HG03342 (cell line): ENCODE results near the gene CCDC90B.
"Not testable (repeated sequence)": the region's sequence is repeated elsewhere in the genome, so short reads cannot be mapped to it uniquely, and the experiment has no call there.

Experiments
- ATAC-seq: cut with Tn5 transposase; IDR thresholded peaks from one replicate; pipeline ENCODE4 v1.9.1; 2021; ENCODE audit warnings: mild to moderate bottlenecking, moderate library complexity; ENCODE audit not compliant: unreplicated experiment

CCDC90B gene

DNA sequence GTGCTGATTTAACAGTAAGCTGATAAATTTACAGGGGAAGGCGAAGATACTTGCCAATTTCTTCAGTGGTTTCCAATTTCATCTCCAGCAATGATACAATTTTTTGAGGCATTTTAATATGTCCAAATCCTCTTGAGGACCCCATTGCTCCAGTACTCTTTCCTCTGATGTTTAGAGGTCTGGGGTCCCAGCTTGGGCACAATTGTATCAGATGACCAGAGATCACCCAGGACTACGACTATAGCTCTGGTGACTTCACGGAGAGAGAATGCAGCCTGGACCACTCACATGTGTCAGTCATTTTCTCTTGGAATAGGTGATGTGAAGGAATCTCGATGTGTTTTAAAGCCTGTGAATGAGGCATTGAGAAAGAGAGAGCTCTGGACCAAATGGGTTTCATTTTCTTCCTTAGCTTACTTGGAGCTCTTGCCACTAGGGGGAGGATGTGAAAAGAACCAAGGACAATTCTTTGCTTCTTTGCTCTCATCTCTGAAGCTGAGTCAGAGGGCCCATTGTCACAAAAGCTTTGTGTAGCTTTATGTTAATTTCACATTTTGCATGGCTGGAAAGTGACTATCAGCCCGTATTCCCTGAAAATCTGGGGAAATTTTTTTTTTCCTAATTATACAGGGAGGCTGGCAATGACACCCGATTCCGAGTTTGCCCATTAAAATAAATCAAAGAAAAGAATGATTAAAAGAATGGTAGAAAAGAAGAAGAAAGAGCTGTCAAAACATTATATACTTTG, 6.7 kb upstream of the CCDC90B start:
- peak; percentile 76 for ATAC-seq

DNA sequence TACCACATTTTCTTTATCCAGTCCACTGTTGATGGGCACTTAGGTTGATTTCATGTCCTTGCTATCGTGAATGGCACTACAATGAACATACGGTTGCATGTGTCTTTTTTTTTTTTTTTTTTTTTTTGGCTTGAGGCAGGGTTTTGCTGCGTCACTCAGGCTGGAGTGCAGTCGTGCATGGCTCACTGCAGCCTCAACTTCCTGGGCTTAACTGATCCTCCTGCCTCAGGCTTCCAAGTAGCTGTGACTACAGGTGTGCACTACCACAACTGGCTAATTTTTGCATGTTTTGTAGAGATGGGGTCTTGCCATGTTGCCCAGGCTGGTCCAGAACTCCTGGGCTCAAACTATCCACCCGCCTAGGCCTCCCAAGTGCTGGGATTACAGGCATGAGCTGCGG, 1.5 kb upstream of the CCDC90B start:
- no peak for ATAC-seq

DNA sequence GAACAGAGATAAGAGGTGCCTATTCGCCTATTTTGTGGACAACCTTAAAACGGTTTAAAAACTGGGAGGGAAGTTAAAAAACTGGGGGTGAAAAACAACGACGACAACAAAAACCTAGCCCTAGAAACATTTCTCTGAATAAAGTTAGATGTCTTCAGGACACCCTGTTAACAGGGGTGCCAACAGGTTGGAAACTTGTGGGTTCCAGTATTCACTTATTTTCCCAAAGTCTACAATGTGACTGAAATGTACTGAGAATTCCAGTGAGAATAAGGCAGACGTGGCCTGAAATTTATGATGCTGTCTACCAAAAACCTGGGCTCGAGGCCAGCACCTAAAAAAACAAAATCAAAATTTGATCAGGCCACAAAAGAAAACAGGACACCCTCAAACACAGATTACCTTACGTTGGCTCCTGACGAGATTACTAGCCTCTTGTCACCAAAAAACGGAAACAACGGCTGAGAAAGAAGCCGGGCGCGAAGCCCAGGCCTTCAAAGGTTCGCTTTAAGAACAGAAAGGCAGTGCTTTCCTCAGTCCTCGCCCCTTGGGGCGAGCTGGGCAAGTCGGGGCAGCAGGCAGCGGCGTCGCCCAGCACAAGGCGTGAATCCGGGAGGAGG, 906 bp downstream of the CCDC90B start:
- peak; percentile 36 for ATAC-seq

DNA sequence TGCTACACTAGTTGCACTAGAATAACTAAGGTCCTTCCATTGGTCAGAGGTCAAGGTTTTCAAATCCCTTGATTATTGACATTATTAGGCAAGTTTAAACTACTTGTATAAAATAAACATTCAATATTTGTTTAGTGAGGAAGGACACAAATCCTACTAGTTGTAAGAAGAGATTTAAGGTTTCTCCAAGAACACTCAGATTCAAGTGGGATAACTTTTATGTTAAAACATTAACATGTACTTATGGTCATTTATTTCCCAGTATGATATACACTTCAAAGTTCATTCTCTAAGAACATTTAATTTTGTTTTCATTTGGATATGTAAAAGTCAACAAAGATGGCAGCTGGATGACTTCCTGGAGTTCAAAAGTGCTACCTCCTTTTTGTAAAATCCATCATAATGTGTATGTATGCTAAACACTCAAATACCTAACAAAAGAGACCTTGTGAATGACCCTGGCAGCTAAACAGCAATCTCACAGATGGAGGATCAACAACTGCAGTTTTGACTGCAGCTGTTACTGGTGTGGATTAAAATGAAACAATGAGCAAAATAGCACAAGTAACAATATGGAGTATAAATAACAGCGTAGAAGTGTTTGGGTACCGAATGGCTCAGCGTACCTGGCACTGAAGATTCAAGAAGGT, 1.5 kb downstream of the CCDC90B start:
- no peak for ATAC-seq

- ATAC-seq: no peak
Observed at GRCh38 chr11:83282084-83282716, 4.0 kb downstream of the CCDC90B start.

DNA sequence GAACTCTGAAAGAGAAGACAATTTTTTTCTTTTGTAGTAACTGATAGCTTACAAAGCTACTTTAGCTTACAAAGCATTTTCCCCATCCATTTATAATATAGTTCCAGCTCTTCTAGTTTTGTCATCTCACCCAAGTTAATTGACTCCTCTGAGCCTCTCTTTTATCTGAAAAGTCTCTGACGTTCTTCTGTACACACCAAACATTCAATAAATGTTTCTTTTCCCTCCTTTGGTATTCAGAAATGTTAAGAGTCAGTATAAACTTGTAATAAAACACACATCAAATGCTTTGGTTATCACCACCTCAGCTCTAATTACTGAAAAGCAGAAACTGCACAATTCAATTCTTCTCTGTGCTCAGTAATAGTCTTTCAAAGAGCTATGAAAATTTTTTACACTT, 5.9 kb downstream of the CCDC90B start:
- ATAC-seq: no peak

DNA sequence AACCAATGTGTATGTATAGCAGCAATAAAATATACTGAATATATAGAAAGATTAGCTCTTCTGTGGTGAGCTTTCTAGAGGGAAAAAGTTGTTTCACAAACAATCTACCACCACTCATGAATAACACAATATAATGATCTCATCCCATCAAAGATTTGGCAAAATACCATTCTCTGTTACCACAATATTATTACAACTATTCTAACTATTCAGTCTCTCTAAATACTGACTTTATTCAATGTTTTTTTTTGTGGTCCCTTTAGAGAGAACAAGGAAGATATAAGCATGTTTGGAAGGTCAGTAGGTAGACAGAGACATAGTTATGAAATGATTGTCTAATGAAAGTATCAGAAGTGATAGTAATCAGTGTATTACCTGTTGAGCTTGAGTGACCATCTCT, 7.8 kb downstream of the CCDC90B start:
- ATAC-seq: no peak

DNA sequence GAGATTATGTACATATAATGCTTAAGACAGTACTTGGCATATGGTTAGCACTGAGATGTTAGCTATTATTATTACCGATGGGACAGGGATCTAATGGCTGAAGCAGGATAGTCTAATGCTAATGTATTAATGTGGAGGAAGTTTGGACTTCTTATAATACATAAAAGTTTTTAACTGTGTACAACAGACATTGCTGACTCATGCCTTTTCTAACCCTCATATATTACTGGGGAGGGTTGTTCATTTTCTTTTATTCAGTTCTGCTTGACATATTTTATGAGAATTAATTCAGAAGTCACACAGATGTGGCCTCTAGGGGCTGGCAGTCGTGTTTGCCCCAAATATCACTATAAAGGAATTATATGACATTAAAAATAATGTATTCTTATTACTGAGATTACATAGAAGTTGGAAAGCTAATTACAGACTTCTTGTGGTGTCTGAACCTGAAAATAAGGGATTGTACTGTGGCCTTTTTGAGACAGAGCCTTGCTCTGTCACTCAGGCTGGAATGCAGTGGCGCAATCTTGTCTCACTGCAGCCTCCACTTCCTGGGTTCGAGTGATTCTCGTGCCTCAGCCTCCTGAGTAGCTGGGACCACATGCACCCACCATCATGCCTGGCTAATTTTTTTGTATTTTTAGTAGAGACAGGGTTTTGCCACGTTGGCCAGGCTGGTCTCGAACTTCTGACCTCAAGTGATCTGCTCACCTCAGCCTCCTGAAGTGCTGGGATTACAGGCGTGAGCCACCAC, 10.1 kb downstream of the CCDC90B start:
- no peak for ATAC-seq

GRCh38 chr11:83272627-83273026, 13.5 kb downstream of the CCDC90B start:
- no peak for ATAC-seq

DNA sequence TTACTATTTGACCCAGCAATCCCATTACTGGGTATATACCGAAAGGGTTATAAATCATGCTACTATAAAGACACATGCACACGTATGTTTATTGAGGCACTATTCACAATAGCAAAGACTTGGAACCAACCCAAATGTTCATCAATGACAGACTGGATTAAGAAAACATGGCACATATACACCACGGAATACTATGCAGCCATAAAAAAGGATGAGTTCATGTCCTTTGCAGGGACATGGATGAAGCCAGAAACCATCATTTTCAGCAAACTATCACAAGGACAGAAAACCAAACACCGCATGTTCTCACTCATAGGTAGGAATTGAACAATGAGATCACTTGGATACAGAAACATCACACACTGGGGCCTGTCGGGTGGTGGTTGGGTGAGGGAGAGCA, 14.4 kb downstream of the CCDC90B start:
- ATAC-seq: not testable (repeated sequence)

DNA sequence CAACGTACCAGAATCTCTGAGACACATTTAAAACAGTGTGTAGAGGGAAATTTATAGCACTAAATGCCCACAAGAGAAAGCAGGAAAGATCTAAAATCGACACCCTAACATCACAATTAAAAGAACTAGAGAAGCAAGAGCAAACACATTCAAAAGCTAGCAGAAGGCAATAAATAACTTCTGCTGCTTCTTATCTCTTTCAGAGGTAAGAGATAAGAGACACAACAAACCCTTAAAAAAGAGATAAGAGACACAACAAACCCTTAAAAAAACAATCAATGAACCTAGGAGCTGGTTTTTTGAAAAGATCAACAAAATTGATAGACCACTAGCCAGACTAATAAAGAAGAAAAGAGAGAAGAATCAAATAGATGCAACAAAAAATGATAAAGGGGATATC, 17.1 kb downstream of the CCDC90B start:
- ATAC-seq: not testable (repeated sequence)

DNA sequence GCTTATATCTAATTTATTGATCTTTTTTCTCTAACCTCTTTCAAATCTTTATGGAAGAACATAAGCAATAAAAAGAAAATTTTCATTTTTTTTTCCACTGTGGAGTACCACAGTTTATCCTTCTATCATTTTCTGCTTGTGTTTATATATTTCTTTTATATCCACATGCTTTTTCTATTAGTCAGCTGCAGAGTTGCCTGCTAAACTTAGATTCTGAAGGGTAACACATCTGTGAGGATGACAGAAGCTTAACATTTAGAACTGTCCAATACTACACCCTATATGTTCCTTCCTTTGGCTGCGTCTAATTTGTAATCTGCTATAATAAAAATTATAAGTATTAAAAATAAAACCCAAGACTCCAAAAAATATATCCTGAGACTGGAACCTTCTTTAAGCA, 20.8 kb downstream of the CCDC90B start:
- ATAC-seq: no peak

DNA sequence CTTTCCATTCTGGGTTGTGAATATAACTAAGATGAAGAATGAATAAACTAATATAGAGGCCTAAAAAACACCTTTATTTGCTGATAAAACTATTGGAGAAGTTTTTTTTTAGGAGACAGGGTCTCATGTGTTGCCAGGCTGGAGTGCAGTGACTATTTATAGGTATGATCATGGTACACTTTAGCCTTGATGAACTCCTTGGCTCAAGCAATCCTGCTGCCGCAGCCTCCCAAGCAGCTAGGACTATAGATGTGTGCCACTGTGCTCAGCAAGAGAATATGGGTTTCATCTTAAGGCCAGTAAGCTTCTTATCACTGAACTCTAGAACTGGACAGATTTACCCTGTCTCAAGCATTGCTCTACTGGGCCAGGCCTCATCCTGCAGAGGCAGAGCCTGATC, 26.6 kb downstream of the CCDC90B start:
- no peak for ATAC-seq

DNA sequence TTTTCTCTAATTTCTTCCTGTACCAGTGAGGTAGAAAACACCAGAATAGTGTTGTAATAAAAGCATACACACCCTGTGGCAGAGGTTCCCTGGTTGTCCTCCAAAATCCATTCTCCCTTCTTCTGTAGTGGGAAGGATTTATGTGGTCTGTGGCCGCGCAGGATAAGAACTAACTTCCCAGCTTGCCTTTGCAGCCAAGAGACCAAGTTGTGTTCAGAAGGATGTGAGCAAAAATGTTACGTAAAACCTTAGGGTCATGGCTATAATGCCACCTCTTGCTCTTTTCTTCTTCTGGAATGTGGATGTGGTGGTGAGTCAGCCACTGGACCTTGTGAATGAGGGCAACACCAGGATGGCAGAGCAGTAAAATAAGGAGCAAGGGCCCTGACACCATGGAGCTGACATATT, 28.4 kb downstream of the CCDC90B start:
- ATAC-seq: no peak

DNA sequence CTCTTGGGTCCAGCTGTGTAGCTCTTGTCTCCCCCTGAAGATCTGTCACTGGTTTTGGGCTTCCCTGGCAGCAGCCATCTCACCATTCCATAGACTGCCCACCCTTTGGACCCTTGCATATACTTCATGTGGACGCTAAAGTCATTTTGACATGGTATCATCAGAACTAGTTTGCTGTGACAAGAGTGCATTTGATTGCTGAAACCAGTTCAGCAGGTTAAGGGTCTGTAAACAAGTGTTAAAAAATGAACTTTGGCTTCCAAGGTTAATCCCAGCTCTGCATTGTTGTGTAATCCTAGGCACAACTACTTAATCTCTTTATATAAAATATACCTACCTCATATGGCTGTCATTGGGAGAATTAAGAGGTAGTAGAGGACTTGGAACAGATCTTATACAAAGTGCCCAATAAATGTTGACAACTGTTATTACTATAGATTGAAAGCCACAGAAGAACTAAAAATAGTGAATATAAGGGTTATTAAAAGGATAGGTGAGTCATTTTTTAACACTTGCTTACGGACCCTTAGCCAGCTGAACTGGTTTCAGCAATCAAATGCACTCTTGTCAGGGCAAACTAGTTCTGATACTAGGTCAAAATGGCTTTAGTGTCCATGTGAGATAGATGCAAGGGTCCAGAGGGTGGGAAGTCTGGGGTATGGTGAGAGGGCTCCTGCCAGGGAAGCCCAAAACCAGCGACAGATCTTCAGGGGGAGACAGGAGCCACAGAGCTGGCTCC, 29.4 kb downstream of the CCDC90B start:
- no peak for ATAC-seq

GRCh38 chr11:83255366-83255765, 30.8 kb downstream of the CCDC90B start:
- ATAC-seq: no peak

- no peak for ATAC-seq
Observed at GRCh38 chr11:83252941-83253340, 33.2 kb downstream of the CCDC90B start.

DNA sequence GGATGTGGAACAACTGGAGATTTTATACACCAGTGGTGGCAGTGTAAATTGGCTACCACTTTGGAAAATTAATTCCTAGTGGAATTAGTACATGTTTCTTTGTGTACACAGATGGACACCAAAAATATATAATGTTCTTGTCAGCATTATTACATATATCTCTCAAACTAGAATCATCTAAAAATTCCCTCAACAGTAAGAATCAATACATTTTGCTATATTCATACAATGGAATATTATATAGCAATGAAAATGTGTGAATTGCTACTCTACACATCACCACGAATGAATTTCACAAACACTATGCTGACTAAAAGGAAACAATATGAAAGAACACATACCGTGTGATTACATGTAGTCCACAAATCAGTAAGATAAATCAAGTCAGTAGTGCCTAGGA, 33.9 kb downstream of the CCDC90B start:
- ATAC-seq: no peak

GRCh38 chr11:83249972-83250593, 36.1 kb downstream of the CCDC90B start:
- ATAC-seq: peak; percentile 67

DNA sequence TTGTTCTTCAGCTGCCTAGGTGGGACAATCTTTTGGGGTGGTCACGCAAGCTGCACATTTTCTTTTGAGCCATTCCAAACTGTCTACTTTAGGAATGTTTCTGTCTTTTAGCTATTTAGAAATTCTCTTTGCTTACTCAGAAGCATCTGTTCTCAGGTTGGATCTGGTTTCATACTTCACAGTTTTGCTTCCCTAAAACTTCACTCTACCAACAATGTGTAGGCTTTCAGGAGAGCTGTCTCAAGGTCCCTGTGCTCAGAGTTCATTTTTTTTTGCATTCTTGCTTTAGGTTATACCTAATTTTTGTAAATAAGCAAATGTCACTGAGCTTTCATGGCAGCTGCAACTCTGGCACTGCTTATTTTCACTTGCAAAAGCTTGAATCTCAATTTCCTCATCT, 36.7 kb downstream of the CCDC90B start:
- no peak for ATAC-seq
